GM12872 (cell line): Measurements from ENCODE around the gene CHRNA3.

Source experiments
- TF ChIP-seq, protein P1 (sequence below): IDR thresholded peaks from 3 replicates; pipeline ENCODE4 v1.5.1; 2011; ENCODE audit warnings: low read depth, mild to moderate bottlenecking, low read length, moderate library complexity; ENCODE audit not compliant: insufficient read depth

CHRNA3 gene

DNA sequence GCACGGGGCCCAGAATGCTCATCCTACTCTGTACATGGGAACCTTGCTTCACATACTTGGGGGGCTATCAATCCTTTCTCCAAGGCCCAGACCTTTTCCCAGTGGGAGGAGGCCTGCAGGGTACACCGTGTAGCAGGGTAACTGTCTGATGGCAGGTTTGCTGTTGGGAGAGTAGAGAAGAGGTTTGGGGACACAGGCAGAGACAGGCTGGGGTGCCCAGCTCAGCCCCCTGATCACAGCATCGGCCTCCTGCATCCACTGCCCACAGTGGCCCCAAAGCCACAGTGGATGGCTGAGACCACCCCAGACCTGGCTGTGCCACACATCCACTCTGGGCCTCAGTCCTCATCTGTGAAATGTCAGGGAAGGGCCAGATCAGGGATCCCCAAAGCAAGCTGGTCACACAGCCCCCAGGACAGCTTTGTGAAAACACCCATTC is 5.6 kb downstream of the CHRNA3 start:
- TF ChIP-seq, protein P1, sequence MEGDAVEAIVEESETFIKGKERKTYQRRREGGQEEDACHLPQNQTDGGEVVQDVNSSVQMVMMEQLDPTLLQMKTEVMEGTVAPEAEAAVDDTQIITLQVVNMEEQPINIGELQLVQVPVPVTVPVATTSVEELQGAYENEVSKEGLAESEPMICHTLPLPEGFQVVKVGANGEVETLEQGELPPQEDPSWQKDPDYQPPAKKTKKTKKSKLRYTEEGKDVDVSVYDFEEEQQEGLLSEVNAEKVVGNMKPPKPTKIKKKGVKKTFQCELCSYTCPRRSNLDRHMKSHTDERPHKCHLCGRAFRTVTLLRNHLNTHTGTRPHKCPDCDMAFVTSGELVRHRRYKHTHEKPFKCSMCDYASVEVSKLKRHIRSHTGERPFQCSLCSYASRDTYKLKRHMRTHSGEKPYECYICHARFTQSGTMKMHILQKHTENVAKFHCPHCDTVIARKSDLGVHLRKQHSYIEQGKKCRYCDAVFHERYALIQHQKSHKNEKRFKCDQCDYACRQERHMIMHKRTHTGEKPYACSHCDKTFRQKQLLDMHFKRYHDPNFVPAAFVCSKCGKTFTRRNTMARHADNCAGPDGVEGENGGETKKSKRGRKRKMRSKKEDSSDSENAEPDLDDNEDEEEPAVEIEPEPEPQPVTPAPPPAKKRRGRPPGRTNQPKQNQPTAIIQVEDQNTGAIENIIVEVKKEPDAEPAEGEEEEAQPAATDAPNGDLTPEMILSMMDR = no peak

GRCh38 chr15:78614021-78614420 is 6.8 kb downstream of the CHRNA3 start:
- TF ChIP-seq, protein P1 = no peak

DNA sequence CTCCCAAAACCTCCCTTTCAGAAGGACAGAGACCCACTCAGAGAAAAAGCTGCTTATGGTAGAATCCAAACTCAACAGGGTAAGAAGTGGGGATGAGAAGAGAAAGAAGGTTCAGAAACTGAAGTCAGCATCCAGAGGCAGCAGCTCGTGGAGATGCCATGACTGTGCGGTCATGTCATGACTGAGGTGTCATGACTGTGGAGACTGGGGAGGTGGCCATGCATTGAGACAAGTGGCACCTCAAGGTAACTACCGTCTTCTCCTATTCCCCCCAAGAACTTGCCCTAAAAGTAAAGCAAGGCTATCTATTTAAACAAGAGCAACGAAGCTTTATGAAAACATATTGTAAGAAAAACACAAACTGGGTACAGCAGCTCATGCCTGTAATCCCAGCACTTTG is 15.1 kb downstream of the CHRNA3 start:
- TF ChIP-seq, protein P1 = no peak

- TF ChIP-seq, protein P1 = no peak
Measured at GRCh38 chr15:78605201-78605600, 15.6 kb downstream of the CHRNA3 start.

DNA sequence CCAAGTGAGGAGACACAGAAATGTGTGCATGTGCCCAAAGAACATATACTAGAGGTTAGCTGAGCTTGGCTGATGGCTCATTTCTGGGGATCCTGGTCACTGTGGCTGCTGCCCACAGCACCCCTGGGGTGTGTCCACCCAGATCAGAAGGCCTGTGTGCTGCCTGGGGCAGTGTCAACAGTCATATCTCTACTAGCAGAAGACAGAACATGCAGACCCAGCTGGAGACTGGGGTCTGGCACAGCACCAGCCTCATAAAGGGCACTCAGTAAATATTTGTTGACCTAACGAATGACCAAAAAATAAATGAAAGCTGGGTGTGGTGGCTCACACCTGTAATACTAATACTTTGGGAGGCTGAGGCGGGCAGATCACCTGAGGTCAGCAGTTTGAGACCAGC is 16.4 kb downstream of the CHRNA3 start:
- TF ChIP-seq, protein P1 = no peak

GRCh38 chr15:78603467-78603866 is 17.3 kb downstream of the CHRNA3 start:
- TF ChIP-seq, protein P1 = no peak

GRCh38 chr15:78599189-78599588 is 21.6 kb downstream of the CHRNA3 start:
- TF ChIP-seq, protein P1 = no peak

DNA sequence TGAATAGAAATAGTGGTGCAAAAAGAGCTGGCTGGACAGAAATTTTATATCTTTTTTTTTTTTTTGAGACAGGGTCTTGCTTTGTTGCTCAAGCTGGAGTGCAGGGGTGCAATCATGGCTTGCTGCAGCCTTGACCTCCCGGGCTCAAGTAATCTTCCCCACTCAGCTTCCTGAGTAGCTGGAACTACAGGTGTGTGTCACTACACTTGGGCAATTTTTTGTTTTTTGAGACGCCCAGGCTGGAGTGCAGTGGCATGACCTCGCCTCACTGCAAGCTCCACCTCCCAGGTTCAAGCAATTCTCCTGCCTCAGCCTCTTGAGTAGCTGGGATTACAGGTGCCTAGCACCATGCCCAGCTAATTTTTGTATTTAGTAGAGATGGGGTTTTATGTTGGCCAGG is 22.4 kb downstream of the CHRNA3 start:
- TF ChIP-seq, protein P1 = no peak
